ENCODE measurements around the gene TRA2B. TPM values are rescaled to one million over a fixed set of nuclear protein-coding genes. Genes with fewer than 3 reads are reported as not detected.

The TRA2B gene
- total and polyA plus RNA-seq, 2 donors (not counting 3 experiments of a cell fraction or from before 2014, with no cell fraction given), result 173 to 199 TPM

DNA sequence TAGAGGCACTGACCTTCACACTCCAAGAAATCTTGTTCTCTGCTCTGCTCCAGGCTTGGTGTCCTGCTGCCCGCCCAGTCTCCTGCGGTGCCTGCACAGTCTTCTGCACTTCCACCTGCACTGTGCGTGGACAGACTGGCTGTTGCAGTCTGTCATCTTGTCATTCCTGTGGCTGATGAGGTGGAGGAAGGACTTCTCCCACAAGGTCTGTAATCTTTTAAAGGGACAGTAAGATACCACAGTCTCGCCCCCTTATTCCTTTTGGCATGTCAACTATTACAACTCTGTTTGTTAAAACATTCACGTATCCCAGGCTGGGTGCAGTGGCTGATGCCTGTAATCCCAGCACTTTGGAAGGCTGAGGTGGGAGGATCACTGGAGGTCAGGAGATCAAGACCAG lies 58.9 kb downstream of the TRA2B start:
- Histone ChIP-seq H3K9me3 (replicated peaks; ENCODE audit: control insufficient read depth, insufficient read depth, low read length) (no peaks in the 10 kb centered on the region), H3K36me3 (ENCODE audit: control insufficient read depth in 2 of 2, extremely low read depth in 1 of 2, insufficient read depth in 2 of 2, low read length in 2 of 2) (no peaks in the 10 kb centered on the region), H3K9me1 (replicated peaks; ENCODE audit: control insufficient read depth, extremely low read depth, insufficient read depth, low read length) (no peaks in the 10 kb centered on the region), H2AFZ (ENCODE audit: low read depth, low read length) (no peak overlapping the region), H3K4me1 (ENCODE audit: control insufficient read depth, extremely low read depth, insufficient read depth, low read length) (no peaks in the 10 kb centered on the region), H3K4me2 (ENCODE audit: insufficient read depth, low read length) (no peak overlapping the region), H3K27me3 (ENCODE audit: control insufficient read depth in 2 of 2, insufficient read depth in 2 of 2, low read length in 2 of 2) (no peaks in the 10 kb centered on the region), H3K9ac (replicated peaks; ENCODE audit: extremely low read depth, insufficient read depth, low read length) (no peak overlapping the region), H3K79me2 (ENCODE audit: control insufficient read depth, insufficient read depth, low read length) (no peaks in the 10 kb centered on the region), H3K27ac (ENCODE audit: insufficient read depth, low read depth, low read length) (no peak overlapping the region), H3K4me3 (replicated peaks in 1 of 3; ENCODE audit: insufficient read depth in 1 of 3, low read depth in 1 of 3, low read length in 3 of 3) (no peak overlapping the region), H4K20me1 (replicated peaks; ENCODE audit: control insufficient read depth, extremely low read depth, insufficient read depth, low read length) (no peaks in the 10 kb centered on the region)
- TF ChIP-seq EZH2 (IDR thresholded peaks at IDR 0.05; ENCODE audit: borderline replicate concordance, low read depth, low read length, severe bottlenecking) (no peak), POLR2A (IDR thresholded peaks at IDR 0.05; ENCODE audit: low read depth, low read length) (no peak), GATA2 (IDR thresholded peaks at IDR 0.05; ENCODE audit: insufficient read depth, insufficient read length, low read depth, low read length) (no peak), POLR2AphosphoS5 (IDR thresholded peaks at IDR 0.05; ENCODE audit: insufficient read depth, low read depth, low read length) (no peak), FOS (IDR thresholded peaks at IDR 0.05; ENCODE audit: borderline replicate concordance, insufficient read depth, low read length) (no peak), MYC (IDR thresholded peaks at IDR 0.05; ENCODE audit: low read depth, low read length) (no peak), CTCF (IDR thresholded peaks at IDR 0.05; ENCODE audit: extremely low read depth in 1 of 2, insufficient read depth in 1 of 2, low read depth in 1 of 2, low read length in 2 of 2) (no peak), JUN (IDR thresholded peaks at IDR 0.05; ENCODE audit: borderline replicate concordance, insufficient read depth, insufficient read length, low read depth) (no peak)
- TF ChIP-seq, protein P1, sequence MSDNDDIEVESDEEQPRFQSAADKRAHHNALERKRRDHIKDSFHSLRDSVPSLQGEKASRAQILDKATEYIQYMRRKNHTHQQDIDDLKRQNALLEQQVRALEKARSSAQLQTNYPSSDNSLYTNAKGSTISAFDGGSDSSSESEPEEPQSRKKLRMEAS (IDR thresholded peaks at IDR 0.05; ENCODE audit: insufficient read depth, insufficient read length), result no peak
- FAIRE-seq (no peak), DNase-seq (ENCODE audit: low read depth, low spot score) (no peak)
- BruUV-seq (replicated peaks), result no TSS peak
- ChIA-PET POLR2A (no interaction called here), CTCF (interaction anchor here (0.7 to 2.7 kb wide), 3 partner anchors 9 to 219 kb away, joined by 3 to 6 read pairs (median 3); no protein-coding TSS in a partner anchor)
- dilution Hi-C loops (cut with MboI; ENCODE audit: extremely low pct_ligation_motif_present, low sequenced_read_pairs) (no loop called here), intact Hi-C loops (cut with micrococcal nuclease) (no loop called here)

Data from endothelial cell of umbilical vein (primary cell).